DOHH2 (cell line): ENCODE results near the gene C2orf76.

Experiments used
- H3F3A ChIP-seq: fragments of 200-600 bp; sonication (generic), shearing (Covaris generic); 2 replicates; pipeline ENCODE4 v1.6.0; 2016; ENCODE audit warnings: antibody characterized with exemption, mild to moderate bottlenecking; ENCODE audit not compliant: control insufficient read depth, insufficient read depth
- H3K27ac ChIP-seq: fragments of 200-600 bp; sonication (generic); 2 replicates; pipeline ENCODE4 v1.5.1; 2014; ENCODE audit warnings: low read depth, mild to moderate bottlenecking, low read length, moderate library complexity
- H3K27me3 ChIP-seq: fragments of 200-600 bp; sonication (generic); 2 replicates; pipeline ENCODE4 v1.6.1; 2014; ENCODE audit warnings: mild to moderate bottlenecking, low read length, mixed read lengths; ENCODE audit not compliant: control insufficient read depth
- H3K36me3 ChIP-seq: fragments of 200-600 bp; sonication (generic); 2 replicates; pipeline ENCODE4 v1.6.1; 2014; ENCODE audit warnings: mild to moderate bottlenecking, low read length, moderate library complexity, mixed read lengths; ENCODE audit not compliant: control insufficient read depth
- H3K4me1 ChIP-seq: fragments of 200-600 bp; sonication (generic); 2 replicates; pipeline ENCODE4 v1.6.1; 2014; ENCODE audit warnings: mild to moderate bottlenecking, low read length, mixed read lengths; ENCODE audit not compliant: control insufficient read depth
- H3K4me2 ChIP-seq: fragments of 200-600 bp; sonication (generic); 2 replicates; pipeline ENCODE4 v1.6.0; 2014; ENCODE audit warnings: mild to moderate bottlenecking, low read length, moderate library complexity
- H3K4me3 ChIP-seq: fragments of 200-600 bp; sonication (generic); 2 replicates; pipeline ENCODE4 v1.5.1; 2014; ENCODE audit warnings: mild to moderate bottlenecking, low read length, mixed read lengths
- H3K79me2 ChIP-seq: fragments of 200-600 bp; sonication (generic); 2 replicates; pipeline ENCODE4 v1.6.1; 2014; ENCODE audit warnings: mild to moderate bottlenecking, low read length, mixed read lengths; ENCODE audit not compliant: control insufficient read depth
- H3K9me2 ChIP-seq: fragments of 200-600 bp; sonication (generic); replicated peaks from 2 replicates; pipeline ENCODE4 v1.6.1; 2014; ENCODE audit warnings: mild to moderate bottlenecking, low read length, mixed read lengths; ENCODE audit not compliant: control insufficient read depth
- H3K9me3 ChIP-seq: fragments of 200-600 bp; sonication (generic); 2 replicates; pipeline ENCODE4 v1.6.1; 2014; ENCODE audit warnings: antibody characterized with exemption, low read length, mixed read lengths; ENCODE audit not compliant: control insufficient read depth, insufficient read depth
- H4K20me1 ChIP-seq: fragments of 200-600 bp; sonication (generic); 2 replicates; pipeline ENCODE4 v1.6.0; 2014; ENCODE audit warnings: low read depth, mild to moderate bottlenecking, antibody characterized with exemption, low read length, moderate library complexity; ENCODE audit not compliant: control insufficient read depth, insufficient read depth
- CTCF ChIP-seq: fragments of 200-600 bp; sonication (generic); IDR thresholded peaks from one replicate; pipeline ENCODE4 v1.5.1; 2014; ENCODE audit warnings: antibody characterized with exemption, mild to moderate bottlenecking, low read depth, low read length; ENCODE audit not compliant: poor library complexity, severe bottlenecking
- EZH2phosphoT487 ChIP-seq: fragments of 200-600 bp; sonication (generic); IDR thresholded peaks from 2 replicates; pipeline ENCODE4 v1.6.1; 2017; ENCODE audit warnings: borderline replicate concordance, mild to moderate bottlenecking, antibody characterized with exemption, low read length, moderate library complexity, mixed read lengths

The C2orf76 gene

DNA sequence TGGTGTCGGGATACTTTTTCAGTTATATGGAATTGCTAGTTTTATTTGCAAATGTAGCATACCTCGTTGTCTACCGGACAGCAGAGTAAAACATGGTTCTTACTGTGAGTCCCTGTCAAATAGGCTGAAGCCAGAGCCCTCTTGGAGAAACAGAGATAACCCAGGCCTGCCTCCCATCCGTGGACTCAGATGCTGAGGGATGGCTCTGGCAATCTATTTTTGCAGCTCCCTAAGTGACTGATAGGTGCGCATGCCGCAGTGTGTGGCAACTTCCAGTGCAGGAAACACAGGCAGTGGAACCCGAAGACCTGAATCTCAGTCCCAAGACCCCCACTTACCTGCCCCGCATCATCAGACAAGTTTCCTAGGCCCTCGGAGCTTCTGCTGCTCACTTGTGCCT is 109.4 kb downstream of the C2orf76 start:
- Histone ChIP-seq H3K4me1 (no peaks in the 10 kb centered on the region), H3K79me2 (no peaks in the 10 kb centered on the region), H3K27ac (no peak overlapping the region)

DNA sequence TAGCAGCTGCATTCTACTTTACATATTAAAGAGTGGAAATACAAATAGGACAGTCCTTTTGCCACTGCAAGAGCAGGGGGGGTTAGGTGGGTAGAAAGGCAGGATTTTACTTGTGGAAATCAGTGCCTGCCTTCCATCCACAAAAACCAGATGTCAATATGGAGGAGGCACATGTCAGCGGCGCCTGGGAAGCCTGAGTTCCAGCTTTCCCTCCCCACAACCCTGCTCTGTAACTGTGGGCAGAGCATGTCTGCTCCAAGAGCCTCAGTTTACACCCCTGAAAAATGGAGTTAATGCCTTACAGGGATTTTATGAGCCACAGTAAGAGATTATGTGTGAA is 110.1 kb downstream of the C2orf76 start:
- no peaks in the 10 kb centered on the region for H3K9me2 ChIP-seq
- no peaks in the 10 kb centered on the region for H3K36me3 ChIP-seq
- peaks cover 3% of the 10 kb centered on the region for H3K27me3 ChIP-seq
- H3F3A ChIP-seq, result no peaks in the 10 kb centered on the region
- H3K4me2 ChIP-seq, result no peak overlapping the region
- TF ChIP-seq EZH2phosphoT487 (no peak), CTCF (no peak)
- no peaks in the 10 kb centered on the region for H3K4me1 ChIP-seq
- H3K79me2 ChIP-seq, result no peaks in the 10 kb centered on the region
- H4K20me1 ChIP-seq, result no peaks in the 10 kb centered on the region
- no peaks in the 10 kb centered on the region for H3K9me3 ChIP-seq
- no peak overlapping the region for H3K4me3 ChIP-seq
- H3K27ac ChIP-seq, result no peak overlapping the region

More for the DNA sequence above, 109.4 kb downstream of the C2orf76 start:
- Histone ChIP-seq H3F3A (no peaks in the 10 kb centered on the region), H3K9me3 (no peaks in the 10 kb centered on the region), H3K36me3 (no peaks in the 10 kb centered on the region), H4K20me1 (no peaks in the 10 kb centered on the region), H3K4me2 (no peak overlapping the region), H3K4me3 (no peak overlapping the region), H3K27me3 (peaks cover 3% of the 10 kb centered on the region; the same call in 1 of the 2 replicates), H3K9me2 (no peaks in the 10 kb centered on the region)
- TF ChIP-seq CTCF (no peak), EZH2phosphoT487 (no peak)

DNA sequence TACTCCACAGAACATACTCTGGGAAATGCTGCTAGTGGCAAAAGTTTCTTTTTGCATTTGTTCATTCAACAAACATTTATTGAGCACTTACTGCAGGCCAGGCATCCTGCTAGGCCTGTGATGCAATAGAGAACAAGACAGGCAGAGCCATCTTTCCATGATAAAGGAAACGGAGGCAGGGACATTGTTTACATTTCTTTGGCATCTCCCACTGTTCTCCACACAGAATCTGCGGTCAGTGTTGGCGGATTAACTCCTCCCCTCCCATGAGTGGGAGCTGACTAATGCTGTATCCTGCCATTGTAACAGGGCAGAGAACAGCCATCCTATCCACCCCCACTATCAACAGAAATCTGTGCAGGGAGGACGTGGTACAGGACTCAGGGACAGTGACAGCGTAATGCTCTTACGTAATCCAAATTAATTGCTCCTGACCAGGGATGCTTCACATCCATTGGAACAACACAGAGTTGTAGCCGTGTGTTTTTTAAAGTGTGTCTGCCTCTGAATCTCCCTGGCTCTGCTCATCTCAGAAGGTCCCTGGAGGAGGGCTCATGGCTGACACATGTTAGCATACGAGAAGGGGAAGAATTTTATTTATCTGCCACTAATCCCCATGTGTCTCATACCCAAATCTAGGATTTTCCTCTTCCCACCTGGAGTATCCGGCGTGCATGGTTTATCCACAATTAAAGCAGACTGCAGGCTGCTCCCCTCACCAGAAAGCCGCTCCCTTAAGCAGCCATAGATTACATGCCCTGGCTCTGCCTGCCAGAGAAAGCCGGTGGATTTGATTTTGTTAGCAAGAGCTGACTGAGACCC is 110.7 kb downstream of the C2orf76 start:
- Histone ChIP-seq H3K4me1 (no peaks in the 10 kb centered on the region), H3K9me3 (no peaks in the 10 kb centered on the region), H3K4me2 (no peak overlapping the region), H4K20me1 (no peaks in the 10 kb centered on the region), H3K9me2 (no peaks in the 10 kb centered on the region), H3K36me3 (no peaks in the 10 kb centered on the region), H3K27me3 (peaks cover 9% of the 10 kb centered on the region), H3K27ac (no peak overlapping the region), H3K4me3 (no peak overlapping the region), H3K79me2 (no peaks in the 10 kb centered on the region), H3F3A (no peaks in the 10 kb centered on the region)
- TF ChIP-seq EZH2phosphoT487 (no peak), CTCF (no peak)
